Gastroesophageal sphincter (tissue), 4 donors: ENCODE data around the gene WASHC2A. TPM values are rescaled to one million over a fixed set of nuclear protein-coding genes. Genes with fewer than 3 reads are reported as not detected.
"Not testable (repeated sequence)": the region's sequence is repeated elsewhere in the genome, so short reads cannot be mapped to it uniquely, and the experiment has no call there.

Experiments used
- ATAC-seq: fragments of 150-250 bp; one replicate; pipeline ENCODE4 v1.9.1; 2016; ENCODE audit warnings: mild to moderate bottlenecking, moderate library complexity
- H3K27ac ChIP-seq, 4 donors: fragments of 200-600 bp; sonication (generic) in 3 of 4; 1 replicate in 3 of 4; 2 replicates in 1 of 4; pipeline ENCODE4 v1.5.1; 2016 to 2019
- H3K27me3 ChIP-seq: fragments of 200-600 bp; sonication (generic); one replicate; pipeline ENCODE4 v1.5.1; 2019
- H3K36me3 ChIP-seq, 2 donors: fragments of 200-600 bp; sonication (generic); one replicate each; pipeline ENCODE4 v1.5.1; 2019; ENCODE audit warnings: control low read depth in 1 of 2
- H3K4me1 ChIP-seq, 3 donors: fragments of 200-600 bp; sonication (generic); 1 replicate in 2 of 3; 2 replicates in 1 of 3; pipeline ENCODE4 v1.5.1; 2016 to 2019; ENCODE audit warnings: control low read depth in 2 of 3
- H3K4me3 ChIP-seq, 2 donors: fragments of 200-600 bp; sonication (generic); one replicate each; pipeline ENCODE4 v1.5.1; 2019; ENCODE audit warnings: mild to moderate bottlenecking in 1 of 2, moderate library complexity in 1 of 2
- H3K9me3 ChIP-seq, 3 donors: fragments of 200-600 bp; sonication (generic); one replicate each; pipeline ENCODE4 v1.5.1; 2017 to 2019; ENCODE audit warnings: control low read depth in 2 of 3
- CTCF ChIP-seq, 4 experiments: fragments of 200-600 bp in 2 of 4; fragments of 450-650 bp in 2 of 4; sonication (generic) in 1 of 4; IDR thresholded peaks; one replicate each; pipeline ENCODE4 v1.5.1; 2017 to 2019; ENCODE audit warnings: antibody characterized with exemption in 4 of 4, mild to moderate bottlenecking in 2 of 4, moderate library complexity in 2 of 4
- EP300 ChIP-seq: sonication (generic); formaldehyde crosslinking; IDR thresholded peaks from one replicate; pipeline ENCODE4 v1.6.1; 2017; ENCODE audit warnings: antibody characterized with exemption, mild to moderate bottlenecking
- POLR2A ChIP-seq, 2 donors: fragments of 450-650 bp; IDR thresholded peaks; one replicate each; pipeline ENCODE4 v1.6.1; 2017; ENCODE audit warnings: antibody characterized with exemption in 2 of 2, mild to moderate bottlenecking in 2 of 2, moderate library complexity in 1 of 2
- POLR2AphosphoS5 ChIP-seq: sonication (generic); formaldehyde crosslinking; IDR thresholded peaks from one replicate; pipeline ENCODE4 v1.6.1; 2017; ENCODE audit warnings: antibody characterized with exemption
- WGBS, 2 donors: methylation state at CpG; one replicate each; pipeline ENCODE4 v1.1.5; 2018; ENCODE audit warnings: low coverage in 1 of 2; 5-methylcytosine and 5-hydroxymethylcytosine counted together
- total RNA-seq, 4 donors: library from RNA; depleted of rRNA; stranded (reverse); fragments of >200 nt; gene quantifications; one replicate each; pipeline ENCODE4 v1.1.0, GENCODE V29; 2016

The WASHC2A gene
- total RNA-seq, 4 donors from 2014 or later = 30.4 to 44.7 (median 38.6) TPM

DNA sequence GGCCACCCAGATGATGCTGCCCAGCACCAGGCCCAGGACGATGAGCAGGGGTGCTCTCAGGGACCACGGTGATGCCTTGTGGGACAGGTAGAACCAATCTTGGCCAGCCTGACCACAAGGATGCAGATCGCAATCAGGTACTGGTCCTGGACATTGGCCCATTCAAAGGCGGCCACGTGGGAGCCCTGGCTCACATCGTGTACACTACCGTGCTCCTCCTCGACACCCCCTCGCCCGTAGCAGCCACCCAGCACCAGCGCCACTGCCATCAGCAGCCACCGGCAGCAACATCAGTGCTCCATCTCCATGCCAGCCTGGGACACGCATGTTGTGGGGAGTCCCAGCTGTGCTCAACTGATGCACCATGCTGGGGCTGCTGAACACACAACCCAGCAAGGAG lies 40.6 kb upstream of the WASHC2A start:
- no peaks in the 10 kb centered on the region for H3K9me3 ChIP-seq
- no peak overlapping the region for H3K27ac ChIP-seq
- no CpG with 5 or more reads among the region's 13 CpGs for WGBS, 2 donors
- peaks cover 25% of the 10 kb centered on the region for H3K27me3 ChIP-seq
- no peaks in the 10 kb centered on the region for H3K36me3 ChIP-seq
- no peaks in the 10 kb centered on the region for H3K4me1 ChIP-seq
- TF ChIP-seq EP300 (no peak), CTCF (IDR thresholded peaks at IDR 0.05) (no peak), POLR2A (IDR thresholded peaks at IDR 0.05) (no peak), POLR2AphosphoS5 (no peak)
- no peak for ATAC-seq
- H3K4me3 ChIP-seq = no peak overlapping the region

DNA sequence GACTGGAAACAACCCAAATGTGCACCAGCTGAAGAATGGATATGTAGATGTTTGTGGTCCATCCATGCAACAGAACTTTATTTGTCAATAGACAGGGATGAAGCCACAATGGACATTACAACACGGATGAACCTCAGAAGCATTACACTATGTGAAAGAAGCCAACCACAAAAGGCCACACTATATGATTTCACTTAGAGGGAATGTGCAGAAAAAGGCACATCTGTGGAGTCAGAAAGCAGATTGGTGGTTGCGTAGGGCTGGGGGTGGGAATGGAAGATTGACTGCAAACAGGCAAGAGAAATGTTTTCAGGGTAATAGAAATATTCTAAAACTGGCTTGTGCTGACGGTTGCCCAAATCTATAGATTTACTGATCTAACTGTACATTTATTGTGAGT lies 34.3 kb upstream of the WASHC2A start:
- no peaks in the 10 kb centered on the region for H3K36me3 ChIP-seq
- no peaks in the 10 kb centered on the region for H3K27me3 ChIP-seq
- H3K27ac ChIP-seq = no peak overlapping the region
- no peak for TF ChIP-seq POLR2A (IDR thresholded peaks at IDR 0.05)
- TF ChIP-seq POLR2AphosphoS5 = no peak
- no peak for TF ChIP-seq CTCF (IDR thresholded peaks at IDR 0.05)
- no peak for TF ChIP-seq EP300
- ATAC-seq = no peak
- no peaks in the 10 kb centered on the region for H3K4me1 ChIP-seq
- H3K4me3 ChIP-seq = no peak overlapping the region
- WGBS, 2 donors = 56 to 83% methylated on average over 1 to 3 of the region's 3 CpGs
- H3K9me3 ChIP-seq = no peaks in the 10 kb centered on the region

GRCh38 chr10:50035337-50035736 lies 32.4 kb upstream of the WASHC2A start:
- 47% methylated on average over 3 of the region's 4 CpGs; no CpG with 5 or more reads in 1 of the 2 donors for WGBS, 2 donors
- ATAC-seq = not testable (repeated sequence)

GRCh38 chr10:50044941-50045664 lies 22.7 kb upstream of the WASHC2A start:
- Histone ChIP-seq H3K4me3 (no peak overlapping the region), H3K27me3 (no peaks in the 10 kb centered on the region), H3K36me3 (no peaks in the 10 kb centered on the region), H3K9me3 (no peaks in the 10 kb centered on the region), H3K27ac (no peak overlapping the region), H3K4me1 (no peaks in the 10 kb centered on the region)
- 36 to 56% methylated on average over 2 to 5 of the region's 5 CpGs for WGBS, 2 donors
- no peak for ATAC-seq
- no peak for TF ChIP-seq POLR2A (IDR thresholded peaks at IDR 0.05)
- no peak for TF ChIP-seq POLR2AphosphoS5
- TF ChIP-seq EP300 = no peak
- TF ChIP-seq CTCF (IDR thresholded peaks at IDR 0.05) = no peak

More at GRCh38 chr10:50035337-50035736, 32.4 kb upstream of the WASHC2A start:
- H3K27me3 ChIP-seq, H3K9me3 ChIP-seq, H3K4me1 ChIP-seq, H3K36me3 ChIP-seq, H3K4me3 ChIP-seq, H3K27ac ChIP-seq: not testable (repeated sequence)

DNA sequence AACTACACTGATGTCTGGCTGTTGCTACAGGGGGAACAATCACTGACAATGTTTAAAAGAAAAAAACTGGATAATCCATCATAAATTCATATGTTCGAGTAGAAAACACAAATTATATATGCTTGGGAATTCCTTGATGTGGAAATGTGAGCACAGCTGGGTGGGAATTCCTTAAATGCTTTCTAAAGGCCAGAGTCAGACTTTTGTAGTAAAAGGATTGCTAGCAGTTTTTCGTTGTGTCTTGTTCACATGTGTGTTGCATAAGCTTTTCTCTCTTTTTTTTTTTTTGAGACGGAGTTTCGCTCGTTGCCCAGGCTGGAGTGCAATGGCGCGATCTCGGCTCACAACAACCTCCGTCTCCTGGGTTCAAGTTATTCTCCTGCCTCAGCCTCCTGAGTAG lies 21.3 kb upstream of the WASHC2A start:
- not testable (repeated sequence) for H3K9me3 ChIP-seq, ATAC-seq, H3K4me1 ChIP-seq, H3K27me3 ChIP-seq, H3K36me3 ChIP-seq, H3K4me3 ChIP-seq, H3K27ac ChIP-seq
- WGBS, 2 donors = 74 to 83% methylated on average over 5 of the region's 9 CpGs

DNA sequence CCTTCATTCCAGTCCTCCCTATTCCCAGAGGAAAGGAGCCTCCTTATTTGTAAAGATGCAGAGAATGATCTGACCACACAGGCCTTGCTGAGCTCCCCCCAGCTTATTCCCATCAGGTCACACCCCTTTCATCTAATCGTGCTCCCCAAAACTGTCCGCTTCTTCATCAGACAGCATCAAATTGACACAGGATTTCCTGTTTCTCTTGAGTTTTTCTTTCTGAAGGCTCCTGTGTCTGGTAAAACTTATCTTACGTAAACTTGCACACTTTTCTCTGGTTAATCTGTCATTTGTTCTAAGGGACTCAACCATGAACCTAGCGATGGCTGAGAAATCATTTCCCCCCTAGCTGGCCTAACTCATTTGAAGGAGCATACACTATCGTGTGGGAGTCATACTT lies 20.2 kb upstream of the WASHC2A start:
- not testable (repeated sequence) for H3K27me3 ChIP-seq, H3K36me3 ChIP-seq, H3K4me1 ChIP-seq, H3K9me3 ChIP-seq, H3K4me3 ChIP-seq, ATAC-seq, H3K27ac ChIP-seq
- 60 to 76% methylated on average over 3 of the region's 5 CpGs for WGBS, 2 donors

DNA sequence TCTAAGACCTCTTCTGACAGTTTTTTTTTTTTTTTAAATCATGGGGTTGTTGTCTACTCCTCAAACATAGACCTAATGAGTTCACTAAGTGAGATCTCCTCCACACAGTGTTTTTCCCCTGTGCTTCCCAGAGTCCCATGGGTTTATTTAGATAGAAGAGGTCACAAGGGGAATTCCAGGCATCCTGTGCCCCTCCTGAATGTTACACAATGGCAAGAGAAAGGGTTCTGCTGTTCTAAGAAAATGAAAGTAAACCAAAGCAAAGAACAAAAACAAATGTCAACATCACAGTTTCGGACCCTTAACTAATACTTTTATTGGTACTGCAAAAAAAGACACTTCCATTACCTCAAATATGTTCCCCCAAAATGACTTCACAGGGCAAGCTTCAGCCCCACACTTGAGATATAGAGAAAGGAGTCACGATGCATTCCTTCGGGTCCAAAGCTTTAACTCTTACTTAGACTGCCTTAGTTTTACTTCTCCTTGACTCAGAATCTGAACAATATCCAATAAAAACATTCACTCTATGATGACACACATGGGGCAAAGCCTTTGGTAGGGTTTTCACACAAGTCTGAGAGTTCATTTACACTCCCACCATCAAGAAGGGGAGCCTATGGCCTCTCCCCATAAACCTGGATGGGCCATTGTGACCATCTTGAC lies 15.6 kb upstream of the WASHC2A start:
- not testable (repeated sequence) for H3K36me3 ChIP-seq, H3K9me3 ChIP-seq, H3K27me3 ChIP-seq, H3K4me1 ChIP-seq, H3K27ac ChIP-seq, H3K4me3 ChIP-seq, ATAC-seq
- 56 to 65% methylated on average over 2 to 3 of the region's 3 CpGs for WGBS, 2 donors

GRCh38 chr10:50052778-50053376 lies 14.9 kb upstream of the WASHC2A start:
- not testable (repeated sequence) for H3K27me3 ChIP-seq, H3K4me3 ChIP-seq, H3K27ac ChIP-seq, H3K36me3 ChIP-seq, ATAC-seq, H3K4me1 ChIP-seq, H3K9me3 ChIP-seq
- 61 to 67% methylated on average over 3 to 5 of the region's 6 CpGs for WGBS, 2 donors

GRCh38 chr10:50055494-50056292 lies 12.1 kb upstream of the WASHC2A start:
- not testable (repeated sequence) for H3K9me3 ChIP-seq, ATAC-seq, H3K4me1 ChIP-seq, H3K36me3 ChIP-seq, H3K4me3 ChIP-seq, H3K27me3 ChIP-seq, H3K27ac ChIP-seq
- 60 to 72% methylated on average over 2 to 4 of the region's 5 CpGs for WGBS, 2 donors
